NOMO-1 (cell line): ENCODE data around the gene NEK10.

Source experiments
- DNase-seq, 2 experiments: peaks; one replicate each; lab custom pipeline; 2025; ENCODE audit not compliant: unreplicated experiment in 2 of 2; lab: John Stamatoyannopoulos, UW

The NEK10 gene

GRCh38 chr3:27076815-27077630 is 292.2 kb downstream of the NEK10 start:
- no peak for DNase-seq

DNA sequence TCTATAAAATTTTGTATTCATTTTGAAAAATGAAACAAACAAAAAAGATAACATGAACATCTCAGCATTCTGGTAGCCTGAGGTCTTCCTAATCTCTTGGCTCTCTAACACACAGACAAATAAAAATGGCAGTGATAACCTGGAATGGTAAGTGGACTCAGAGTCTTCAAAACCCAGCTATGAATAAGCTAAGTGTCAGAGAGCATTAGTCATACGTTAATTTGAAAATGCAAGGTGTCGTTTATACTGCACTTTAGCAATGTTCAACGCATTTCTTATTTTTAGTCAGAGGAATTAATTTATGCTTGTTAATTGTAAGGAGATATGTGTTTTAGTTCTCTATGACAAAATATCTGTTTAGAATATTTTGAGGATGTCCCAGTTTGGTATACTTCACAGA is 294.3 kb downstream of the NEK10 start:
- no peak for DNase-seq

GRCh38 chr3:27073912-27074311 is 295.3 kb downstream of the NEK10 start:
- DNase-seq, result no peak

DNA sequence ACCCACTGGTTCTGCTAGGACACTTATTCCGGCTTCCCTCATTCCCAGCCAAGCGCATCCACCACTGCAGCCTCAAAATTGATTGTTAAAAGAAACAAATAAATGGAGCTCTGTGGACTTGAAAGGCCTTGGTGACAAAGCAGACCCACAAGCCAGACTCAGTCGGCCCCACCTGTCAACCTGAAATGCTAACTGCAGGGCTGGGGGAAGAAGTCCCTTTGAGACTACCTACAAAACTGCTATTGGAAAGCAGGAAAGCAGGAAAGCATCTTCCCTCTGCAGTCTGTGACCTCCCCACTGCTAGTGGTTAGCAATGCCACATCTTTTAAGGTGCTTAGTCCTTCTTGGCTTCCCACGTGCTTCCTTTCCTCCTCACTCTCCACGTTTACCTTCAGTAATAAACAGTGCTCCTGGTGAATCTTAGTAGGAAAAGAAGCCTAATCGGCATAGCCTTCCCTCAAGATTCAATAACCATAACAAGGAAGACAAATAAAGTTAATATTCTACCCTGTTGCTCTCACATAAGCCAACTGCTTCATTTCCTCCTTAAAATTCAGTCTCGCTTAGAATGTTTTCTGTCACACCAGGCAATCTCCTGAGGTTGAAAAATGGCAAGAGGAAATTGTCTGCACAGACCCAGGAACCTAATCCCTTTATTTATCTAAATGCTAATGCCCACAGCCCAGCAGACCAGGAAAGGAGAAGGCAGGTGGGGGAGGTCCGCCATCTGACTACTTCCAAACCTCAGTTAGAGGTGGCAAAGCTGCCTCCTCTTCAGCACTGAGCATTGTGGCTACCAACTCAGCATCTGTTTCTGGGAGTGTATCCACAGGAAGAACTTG is 296.2 kb downstream of the NEK10 start:
- DNase-seq, result no peak

DNA sequence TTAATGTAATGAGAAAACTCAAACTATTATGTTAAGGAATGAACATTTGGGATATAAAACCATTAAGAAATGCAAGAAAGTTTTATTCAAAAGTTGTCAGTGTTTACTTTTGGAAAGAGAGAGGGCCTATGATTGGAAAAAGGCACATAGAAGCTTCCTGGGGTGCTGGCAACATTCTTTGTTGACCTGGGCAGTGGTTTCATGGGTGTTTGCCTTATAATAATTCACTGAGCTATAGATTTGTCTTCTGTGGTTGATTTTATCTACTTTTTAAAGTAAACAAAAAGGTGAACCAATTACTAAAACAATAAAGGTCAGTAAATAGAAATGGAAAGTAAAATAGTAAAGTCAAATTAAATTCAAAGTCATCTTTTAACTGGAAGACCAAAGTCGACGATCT is 308.8 kb downstream of the NEK10 start:
- DNase-seq, result no peak
